Measurements from ENCODE around the gene GPC6.

DNA sequence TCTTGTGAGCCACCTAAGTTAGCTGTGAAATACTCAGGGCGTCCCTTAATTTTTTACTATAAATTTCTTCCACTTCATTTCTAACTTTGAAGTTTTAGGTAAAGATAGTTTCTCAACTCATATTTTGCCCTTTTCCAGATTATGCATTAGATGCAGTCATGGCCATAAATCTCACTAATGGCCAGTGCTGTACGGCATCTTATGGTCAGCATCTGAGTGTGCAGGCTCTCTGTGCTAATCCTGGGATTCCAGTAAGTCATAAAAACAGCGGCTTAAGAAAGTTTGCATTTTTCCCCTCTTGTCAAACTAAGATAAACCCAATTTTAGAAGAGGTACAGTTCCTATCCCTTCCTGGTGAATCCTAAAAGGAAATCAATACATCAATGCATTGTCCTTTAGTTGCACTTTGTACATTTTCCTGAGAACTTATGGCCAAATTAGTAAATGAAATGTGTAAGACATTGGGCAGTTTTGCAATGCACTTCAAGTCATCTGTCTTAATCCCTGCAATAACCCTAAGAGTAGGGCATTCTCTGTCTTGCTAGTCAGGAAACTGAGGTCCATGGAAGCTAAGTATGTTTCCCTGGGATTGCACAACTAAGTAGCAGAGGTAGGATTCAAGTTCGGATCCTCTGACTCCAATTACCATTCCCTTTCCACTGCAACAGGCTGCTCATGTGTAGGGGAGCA is 1106.7 kb downstream of the GPC6 start:
- TF ChIP-seq, protein P1, sequence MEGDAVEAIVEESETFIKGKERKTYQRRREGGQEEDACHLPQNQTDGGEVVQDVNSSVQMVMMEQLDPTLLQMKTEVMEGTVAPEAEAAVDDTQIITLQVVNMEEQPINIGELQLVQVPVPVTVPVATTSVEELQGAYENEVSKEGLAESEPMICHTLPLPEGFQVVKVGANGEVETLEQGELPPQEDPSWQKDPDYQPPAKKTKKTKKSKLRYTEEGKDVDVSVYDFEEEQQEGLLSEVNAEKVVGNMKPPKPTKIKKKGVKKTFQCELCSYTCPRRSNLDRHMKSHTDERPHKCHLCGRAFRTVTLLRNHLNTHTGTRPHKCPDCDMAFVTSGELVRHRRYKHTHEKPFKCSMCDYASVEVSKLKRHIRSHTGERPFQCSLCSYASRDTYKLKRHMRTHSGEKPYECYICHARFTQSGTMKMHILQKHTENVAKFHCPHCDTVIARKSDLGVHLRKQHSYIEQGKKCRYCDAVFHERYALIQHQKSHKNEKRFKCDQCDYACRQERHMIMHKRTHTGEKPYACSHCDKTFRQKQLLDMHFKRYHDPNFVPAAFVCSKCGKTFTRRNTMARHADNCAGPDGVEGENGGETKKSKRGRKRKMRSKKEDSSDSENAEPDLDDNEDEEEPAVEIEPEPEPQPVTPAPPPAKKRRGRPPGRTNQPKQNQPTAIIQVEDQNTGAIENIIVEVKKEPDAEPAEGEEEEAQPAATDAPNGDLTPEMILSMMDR (IDR thresholded peaks at IDR 0.05; ENCODE audit: poor library complexity, severe bottlenecking) = no peak
- TF ChIP-seq POLR2AphosphoS5 (IDR thresholded peaks at IDR 0.05) (no peak), EZH2 (IDR thresholded peaks at IDR 0.05; ENCODE audit: borderline replicate concordance, insufficient read depth, low read length, poor library complexity, severe bottlenecking) (no peak), EP300 (conservative IDR thresholded peaks at IDR 0.05; ENCODE audit: poor library complexity, severe bottlenecking) (no peak), RAD21 (conservative IDR thresholded peaks at IDR 0.05) (no peak), TAF1 (IDR thresholded peaks at IDR 0.05; ENCODE audit: low read depth) (no peak), SMC3 (conservative IDR thresholded peaks at IDR 0.05; ENCODE audit: poor library complexity) (no peak), MXI1 (conservative IDR thresholded peaks at IDR 0.05; ENCODE audit: poor library complexity, severe bottlenecking) (no peak)
- TF ChIP-seq, protein P2, sequence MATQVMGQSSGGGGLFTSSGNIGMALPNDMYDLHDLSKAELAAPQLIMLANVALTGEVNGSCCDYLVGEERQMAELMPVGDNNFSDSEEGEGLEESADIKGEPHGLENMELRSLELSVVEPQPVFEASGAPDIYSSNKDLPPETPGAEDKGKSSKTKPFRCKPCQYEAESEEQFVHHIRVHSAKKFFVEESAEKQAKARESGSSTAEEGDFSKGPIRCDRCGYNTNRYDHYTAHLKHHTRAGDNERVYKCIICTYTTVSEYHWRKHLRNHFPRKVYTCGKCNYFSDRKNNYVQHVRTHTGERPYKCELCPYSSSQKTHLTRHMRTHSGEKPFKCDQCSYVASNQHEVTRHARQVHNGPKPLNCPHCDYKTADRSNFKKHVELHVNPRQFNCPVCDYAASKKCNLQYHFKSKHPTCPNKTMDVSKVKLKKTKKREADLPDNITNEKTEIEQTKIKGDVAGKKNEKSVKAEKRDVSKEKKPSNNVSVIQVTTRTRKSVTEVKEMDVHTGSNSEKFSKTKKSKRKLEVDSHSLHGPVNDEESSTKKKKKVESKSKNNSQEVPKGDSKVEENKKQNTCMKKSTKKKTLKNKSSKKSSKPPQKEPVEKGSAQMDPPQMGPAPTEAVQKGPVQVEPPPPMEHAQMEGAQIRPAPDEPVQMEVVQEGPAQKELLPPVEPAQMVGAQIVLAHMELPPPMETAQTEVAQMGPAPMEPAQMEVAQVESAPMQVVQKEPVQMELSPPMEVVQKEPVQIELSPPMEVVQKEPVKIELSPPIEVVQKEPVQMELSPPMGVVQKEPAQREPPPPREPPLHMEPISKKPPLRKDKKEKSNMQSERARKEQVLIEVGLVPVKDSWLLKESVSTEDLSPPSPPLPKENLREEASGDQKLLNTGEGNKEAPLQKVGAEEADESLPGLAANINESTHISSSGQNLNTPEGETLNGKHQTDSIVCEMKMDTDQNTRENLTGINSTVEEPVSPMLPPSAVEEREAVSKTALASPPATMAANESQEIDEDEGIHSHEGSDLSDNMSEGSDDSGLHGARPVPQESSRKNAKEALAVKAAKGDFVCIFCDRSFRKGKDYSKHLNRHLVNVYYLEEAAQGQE (IDR thresholded peaks at IDR 0.05; ENCODE audit: borderline replicate concordance) = no peak

Data from neural cell (in vitro differentiated cells).